WTC11 (cell line): Measurements from ENCODE around the gene PPP1R1B.

Experiments used
- ATF2 ChIP-seq: sonication (generic); formaldehyde crosslinking; IDR thresholded peaks from 2 replicates; pipeline ENCODE4 v1.8.1; 2022; ENCODE audit warnings: low read depth, missing genetic modification reagents, borderline replicate concordance
- ATF6 ChIP-seq: sonication (generic); formaldehyde crosslinking; IDR thresholded peaks from 2 replicates; pipeline ENCODE4 v1.8.1; 2023; ENCODE audit warnings: mild to moderate bottlenecking, missing genetic modification reagents
- CTCF ChIP-seq: fragments of 200-600 bp; IDR thresholded peaks from 2 replicates; pipeline ENCODE4 v1.8.0; 2022; ENCODE audit warnings: antibody characterized with exemption
- ETV6 ChIP-seq: sonication (generic); formaldehyde crosslinking; IDR thresholded peaks from 2 replicates; pipeline ENCODE4 v1.8.1; 2022; ENCODE audit warnings: mild to moderate bottlenecking, missing genetic modification reagents
- FOXJ3 ChIP-seq: sonication (generic); formaldehyde crosslinking; IDR thresholded peaks from 2 replicates; pipeline ENCODE4 v1.9.0; 2021; ENCODE audit warnings: missing genetic modification reagents, mild to moderate bottlenecking, borderline replicate concordance
- TP53 ChIP-seq: sonication (generic); formaldehyde crosslinking; IDR thresholded peaks from 2 replicates; pipeline ENCODE4 v1.8.1; 2023; ENCODE audit warnings: mild to moderate bottlenecking, missing genetic modification reagents
- USF2 ChIP-seq: sonication (generic); formaldehyde crosslinking; IDR thresholded peaks from 2 replicates; pipeline ENCODE4 v1.8.1; 2023; ENCODE audit warnings: mild to moderate bottlenecking, missing genetic modification reagents, moderate library complexity
- ZNF281 ChIP-seq: sonication (generic); formaldehyde crosslinking; IDR thresholded peaks from 2 replicates; pipeline ENCODE4 v1.8.0; 2023; ENCODE audit warnings: mild to moderate bottlenecking, missing genetic modification reagents

- no peak for TF ChIP-seq ATF2
- TF ChIP-seq TP53 (CRISPR knock-in tag) = no peak
- TF ChIP-seq ATF6 = no peak
- no peak for TF ChIP-seq USF2 (CRISPR knock-in tag)
- no peak for TF ChIP-seq FOXJ3 (CRISPR knock-in tag)
- TF ChIP-seq CTCF = no peak
- TF ChIP-seq ETV6 (CRISPR knock-in tag) = no peak
- no peak for TF ChIP-seq ZNF281 (CRISPR knock-in tag)
These were observed 17.2 kb upstream of the PPP1R1B start for GRCh38 chr17:39609416-39610025.
